GM23338 (cell line): ENCODE measurements around the gene KLC4. TPM values are rescaled to one million over a fixed set of nuclear protein-coding genes. Genes with fewer than 3 reads are reported as not detected.

Experiments used
- ATAC-seq: fragments of 200-7000 bp; cut with Tn5 transposase; 3 replicates; pipeline ENCODE4 v1.9.1; 2020
- DNase-seq: peaks from one replicate; pipeline ENCODE4 v3.0.0-alpha.2; 2015; ENCODE audit warnings: low spot score
- H2AFZ ChIP-seq: fragments of 200-600 bp; sonication (generic); 2 replicates; pipeline ENCODE4 v1.8.0; 2016; ENCODE audit warnings: antibody characterized with exemption, mild to moderate bottlenecking, moderate library complexity
- H3F3A ChIP-seq: fragments of 200-600 bp; sonication (generic); replicated peaks from 2 replicates; pipeline ENCODE4 v1.8.0; 2017; ENCODE audit warnings: antibody characterized with exemption, mixed run types, low read depth
- H3K27ac ChIP-seq: fragments of 200-600 bp; sonication (generic); 2 replicates; pipeline ENCODE4 v1.6.1; 2016; ENCODE audit warnings: low read depth
- H3K27me3 ChIP-seq: fragments of 200-600 bp; sonication (generic); 2 replicates; pipeline ENCODE4 v1.8.0; 2016; ENCODE audit warnings: mild to moderate bottlenecking, mixed run types, moderate library complexity; ENCODE audit not compliant: insufficient read depth
- H3K36me3 ChIP-seq: fragments of 200-600 bp; sonication (generic); 2 replicates; pipeline ENCODE4 v1.8.0; 2016; ENCODE audit warnings: mild to moderate bottlenecking; ENCODE audit not compliant: insufficient read depth
- H3K4me1 ChIP-seq: fragments of 200-600 bp; sonication (generic); 2 replicates; pipeline ENCODE4 v1.8.0; 2016; ENCODE audit warnings: mild to moderate bottlenecking, moderate library complexity; ENCODE audit not compliant: insufficient read depth
- H3K4me2 ChIP-seq: fragments of 200-600 bp; sonication (generic); 2 replicates; pipeline ENCODE4 v1.7.1; 2017; ENCODE audit warnings: mixed run types
- H3K4me3 ChIP-seq: fragments of 200-600 bp; sonication (generic); 2 replicates; pipeline ENCODE4 v1.6.1; 2016; ENCODE audit warnings: mixed run types
- H3K79me2 ChIP-seq: fragments of 200-600 bp; sonication (generic); replicated peaks from 2 replicates; pipeline ENCODE4 v1.8.0; 2017; ENCODE audit warnings: mild to moderate bottlenecking; ENCODE audit not compliant: insufficient read depth
- H3K9me2 ChIP-seq: fragments of 200-600 bp; sonication (generic); 2 replicates; pipeline ENCODE4 v1.8.0; 2017; ENCODE audit not compliant: insufficient read depth
- H4K20me1 ChIP-seq: fragments of 200-600 bp; sonication (generic); replicated peaks from 2 replicates; pipeline ENCODE4 v1.8.0; 2017; ENCODE audit warnings: mild to moderate bottlenecking; ENCODE audit not compliant: insufficient read depth
- H3K27ac Mint-ChIP-seq: 2 replicates; pipeline ENCODE4 v1.8.0; 2020; ENCODE audit warnings: inconsistent platforms, mild to moderate bottlenecking, moderate library complexity, mixed read lengths
- H3K27me3 Mint-ChIP-seq: 3 replicates; pipeline ENCODE4 v1.8.0; 2022; ENCODE audit warnings: low read depth, mild to moderate bottlenecking, moderate library complexity, mixed read lengths, inconsistent platforms; ENCODE audit not compliant: insufficient read depth, poor library complexity
- H3K36me3 Mint-ChIP-seq: 3 replicates; pipeline ENCODE4 v1.8.0; 2021; ENCODE audit warnings: low read depth, mild to moderate bottlenecking, inconsistent platforms, moderate library complexity, mixed read lengths
- H3K4me1 Mint-ChIP-seq: 3 replicates; pipeline ENCODE4 v1.8.0; 2020; ENCODE audit warnings: mild to moderate bottlenecking, inconsistent platforms, mixed read lengths
- H3K4me3 Mint-ChIP-seq: 3 replicates; pipeline ENCODE4 v1.8.0; 2021; ENCODE audit warnings: moderate library complexity, mild to moderate bottlenecking, inconsistent platforms, mixed read lengths
- H3K9me3 Mint-ChIP-seq: 3 replicates; pipeline ENCODE4 v1.8.0; 2020; ENCODE audit warnings: moderate library complexity, mild to moderate bottlenecking, inconsistent platforms, mixed read lengths
- CREB1 ChIP-seq: fragments of 250-450 bp; sonication (Bioruptor Pico); IDR thresholded peaks from 2 replicates; pipeline ENCODE4 v1.5.0; 2020; ENCODE audit warnings: low read depth, mild to moderate bottlenecking, moderate library complexity
- EZH2 ChIP-seq: fragments of 200-600 bp; sonication (generic); IDR thresholded peaks from one replicate; pipeline ENCODE4 v1.8.0; 2017; ENCODE audit warnings: antibody characterized with exemption, mild to moderate bottlenecking, low read depth; ENCODE audit not compliant: unreplicated experiment
- EZH2phosphoT487 ChIP-seq: fragments of 200-600 bp; sonication (generic); IDR thresholded peaks from one replicate; pipeline ENCODE4 v1.8.1; 2018; ENCODE audit warnings: antibody characterized with exemption; ENCODE audit not compliant: unreplicated experiment
- JUNB ChIP-seq: IDR thresholded peaks from one replicate; pipeline ENCODE4 v1.6.1; 2016; ENCODE audit warnings: antibody characterized with exemption; ENCODE audit not compliant: unreplicated experiment
- NANOG ChIP-seq: IDR thresholded peaks from 2 replicates; pipeline ENCODE4 v1.6.1; 2016; ENCODE audit warnings: antibody characterized with exemption, borderline replicate concordance
- POLR2AphosphoS5 ChIP-seq: IDR thresholded peaks from 2 replicates; pipeline ENCODE4 v1.6.1; 2016; ENCODE audit warnings: antibody characterized with exemption, low read depth
- STAT1 ChIP-seq: IDR thresholded peaks from one replicate; pipeline ENCODE4 v1.6.1; 2016; ENCODE audit warnings: antibody characterized with exemption; ENCODE audit not compliant: unreplicated experiment
- ZNF114 ChIP-seq: fragments of 250-450 bp; sonication (Bioruptor Pico); IDR thresholded peaks from 2 replicates; pipeline ENCODE4 v1.5.0; 2020; ENCODE audit warnings: mild to moderate bottlenecking, moderate library complexity
- ZNF331 ChIP-seq: fragments of 250-450 bp; sonication (Bioruptor Pico); IDR thresholded peaks from 2 replicates; pipeline ENCODE4 v1.5.0; 2020; ENCODE audit warnings: low read depth, mild to moderate bottlenecking, moderate library complexity
- polyA plus RNA-seq: library from polyadenylated mRNA; unstranded; fragments of >200 nt; fragmentation: Nextera tagmentation; extraction: Ambion mirVana; gene quantifications from 2 replicates; pipeline ENCODE4 v1.2.1, GENCODE V29; 2016
- total RNA-seq: library from RNA; depleted of rRNA; stranded (reverse); fragments of >200 nt; shearing (Covaris generic); gene quantifications from 2 replicates; pipeline ENCODE4 v1.2.3, GENCODE V29; 2014
- TF ChIP-seq, protein P1 (sequence below), 2 experiments: fragments of 200-600 bp in 1 of 2; sonication (generic) in 1 of 2; conservative IDR thresholded peaks; 2 replicates each; pipeline versions ENCODE4 v1.5.1 to v1.6.1; 2016 to 2017; ENCODE audit warnings: antibody characterized with exemption in 2 of 2, low read depth in 2 of 2, mild to moderate bottlenecking in 2 of 2, moderate library complexity in 1 of 2
- TF ChIP-seq, protein P2 (sequence below): IDR thresholded peaks from one replicate; pipeline ENCODE4 v1.6.1; 2018; ENCODE audit warnings: antibody characterized with exemption; ENCODE audit not compliant: unreplicated experiment
- TF ChIP-seq, protein P3 (sequence below): fragments of 250-450 bp; sonication (Bioruptor Pico); IDR thresholded peaks from 2 replicates; pipeline ENCODE4 v1.5.0; 2020; ENCODE audit warnings: mild to moderate bottlenecking, moderate library complexity
- TF ChIP-seq, protein P4 (sequence below): IDR thresholded peaks from 2 replicates; pipeline ENCODE4 v1.6.1; 2016; ENCODE audit warnings: antibody characterized with exemption

Gene KLC4
- total and polyA plus RNA-seq, 2 experiments from 2014 or later: 14.9 to 17.4 TPM

DNA sequence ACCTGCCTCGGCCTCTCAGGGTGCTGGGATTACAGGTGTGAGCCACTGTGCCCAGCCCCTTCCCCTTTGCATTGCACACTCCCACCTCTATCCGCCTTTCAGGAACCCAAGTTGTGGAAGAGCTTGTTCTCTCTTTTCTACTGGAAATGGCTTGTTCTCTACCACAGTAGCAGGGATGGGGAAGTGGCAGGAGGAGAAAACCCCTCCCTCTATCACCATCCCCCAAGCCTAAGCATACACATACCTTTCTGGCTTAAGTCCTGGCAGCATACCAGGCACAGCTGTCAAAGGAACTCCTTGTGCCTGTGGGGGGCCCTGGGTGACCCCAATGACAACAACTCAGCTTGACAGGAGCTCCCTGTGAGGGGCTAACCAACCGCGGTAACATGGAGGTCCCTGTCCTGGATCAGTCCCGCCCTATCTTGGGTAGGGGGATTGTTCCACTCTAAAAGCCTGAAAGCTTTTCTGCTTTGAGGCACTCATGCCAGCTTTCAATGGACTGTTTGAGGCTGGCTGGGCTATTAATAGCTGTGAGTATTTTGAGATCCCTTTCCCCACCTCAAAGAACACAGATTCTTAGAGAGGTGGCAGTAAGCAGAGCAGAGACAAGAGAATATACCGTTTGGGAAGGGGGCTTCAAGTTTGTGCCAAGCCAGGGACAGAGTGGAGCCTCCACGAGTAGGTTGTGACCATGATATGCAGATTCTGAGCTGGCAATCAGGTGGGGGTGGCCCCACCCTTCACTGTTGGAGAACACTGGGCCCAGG lies 43.1 kb upstream of the KLC4 start:
- no peak overlapping the region for H3K27ac ChIP-seq
- peaks cover 16% of the 10 kb centered on the region; the same call in 1 of the 2 replicates for H3K36me3 ChIP-seq
- ATAC-seq: no peak

More for the DNA sequence above, 43.1 kb upstream of the KLC4 start:
- H3K27ac Mint-ChIP-seq: peak overlapping the region; percentile 61
- H3K36me3 Mint-ChIP-seq: peaks cover 59% of the 10 kb centered on the region
- H3K4me2 ChIP-seq: no peak overlapping the region
- peaks cover 23% of the 10 kb centered on the region for H3K4me1 ChIP-seq
- H3K4me3 ChIP-seq: no peak overlapping the region
- no peak for TF ChIP-seq JUNB
- TF ChIP-seq STAT1: no peak
- TF ChIP-seq, protein P1, sequence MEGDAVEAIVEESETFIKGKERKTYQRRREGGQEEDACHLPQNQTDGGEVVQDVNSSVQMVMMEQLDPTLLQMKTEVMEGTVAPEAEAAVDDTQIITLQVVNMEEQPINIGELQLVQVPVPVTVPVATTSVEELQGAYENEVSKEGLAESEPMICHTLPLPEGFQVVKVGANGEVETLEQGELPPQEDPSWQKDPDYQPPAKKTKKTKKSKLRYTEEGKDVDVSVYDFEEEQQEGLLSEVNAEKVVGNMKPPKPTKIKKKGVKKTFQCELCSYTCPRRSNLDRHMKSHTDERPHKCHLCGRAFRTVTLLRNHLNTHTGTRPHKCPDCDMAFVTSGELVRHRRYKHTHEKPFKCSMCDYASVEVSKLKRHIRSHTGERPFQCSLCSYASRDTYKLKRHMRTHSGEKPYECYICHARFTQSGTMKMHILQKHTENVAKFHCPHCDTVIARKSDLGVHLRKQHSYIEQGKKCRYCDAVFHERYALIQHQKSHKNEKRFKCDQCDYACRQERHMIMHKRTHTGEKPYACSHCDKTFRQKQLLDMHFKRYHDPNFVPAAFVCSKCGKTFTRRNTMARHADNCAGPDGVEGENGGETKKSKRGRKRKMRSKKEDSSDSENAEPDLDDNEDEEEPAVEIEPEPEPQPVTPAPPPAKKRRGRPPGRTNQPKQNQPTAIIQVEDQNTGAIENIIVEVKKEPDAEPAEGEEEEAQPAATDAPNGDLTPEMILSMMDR (conservative IDR thresholded peaks at IDR 0.05; ENCODE audit: low read depth in 2 of 2): no peak
- TF ChIP-seq NANOG: no peak
- TF ChIP-seq, protein P2, sequence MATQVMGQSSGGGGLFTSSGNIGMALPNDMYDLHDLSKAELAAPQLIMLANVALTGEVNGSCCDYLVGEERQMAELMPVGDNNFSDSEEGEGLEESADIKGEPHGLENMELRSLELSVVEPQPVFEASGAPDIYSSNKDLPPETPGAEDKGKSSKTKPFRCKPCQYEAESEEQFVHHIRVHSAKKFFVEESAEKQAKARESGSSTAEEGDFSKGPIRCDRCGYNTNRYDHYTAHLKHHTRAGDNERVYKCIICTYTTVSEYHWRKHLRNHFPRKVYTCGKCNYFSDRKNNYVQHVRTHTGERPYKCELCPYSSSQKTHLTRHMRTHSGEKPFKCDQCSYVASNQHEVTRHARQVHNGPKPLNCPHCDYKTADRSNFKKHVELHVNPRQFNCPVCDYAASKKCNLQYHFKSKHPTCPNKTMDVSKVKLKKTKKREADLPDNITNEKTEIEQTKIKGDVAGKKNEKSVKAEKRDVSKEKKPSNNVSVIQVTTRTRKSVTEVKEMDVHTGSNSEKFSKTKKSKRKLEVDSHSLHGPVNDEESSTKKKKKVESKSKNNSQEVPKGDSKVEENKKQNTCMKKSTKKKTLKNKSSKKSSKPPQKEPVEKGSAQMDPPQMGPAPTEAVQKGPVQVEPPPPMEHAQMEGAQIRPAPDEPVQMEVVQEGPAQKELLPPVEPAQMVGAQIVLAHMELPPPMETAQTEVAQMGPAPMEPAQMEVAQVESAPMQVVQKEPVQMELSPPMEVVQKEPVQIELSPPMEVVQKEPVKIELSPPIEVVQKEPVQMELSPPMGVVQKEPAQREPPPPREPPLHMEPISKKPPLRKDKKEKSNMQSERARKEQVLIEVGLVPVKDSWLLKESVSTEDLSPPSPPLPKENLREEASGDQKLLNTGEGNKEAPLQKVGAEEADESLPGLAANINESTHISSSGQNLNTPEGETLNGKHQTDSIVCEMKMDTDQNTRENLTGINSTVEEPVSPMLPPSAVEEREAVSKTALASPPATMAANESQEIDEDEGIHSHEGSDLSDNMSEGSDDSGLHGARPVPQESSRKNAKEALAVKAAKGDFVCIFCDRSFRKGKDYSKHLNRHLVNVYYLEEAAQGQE: no peak
- TF ChIP-seq ZNF331 (CRISPR knock-in tag): no peak
- no peak for TF ChIP-seq EZH2phosphoT487
- TF ChIP-seq EZH2: no peak
- no peak for TF ChIP-seq ZNF114 (CRISPR knock-in tag)
- no peak for TF ChIP-seq CREB1 (CRISPR knock-in tag)
- TF ChIP-seq POLR2AphosphoS5: no peak
- TF ChIP-seq, protein P3, sequence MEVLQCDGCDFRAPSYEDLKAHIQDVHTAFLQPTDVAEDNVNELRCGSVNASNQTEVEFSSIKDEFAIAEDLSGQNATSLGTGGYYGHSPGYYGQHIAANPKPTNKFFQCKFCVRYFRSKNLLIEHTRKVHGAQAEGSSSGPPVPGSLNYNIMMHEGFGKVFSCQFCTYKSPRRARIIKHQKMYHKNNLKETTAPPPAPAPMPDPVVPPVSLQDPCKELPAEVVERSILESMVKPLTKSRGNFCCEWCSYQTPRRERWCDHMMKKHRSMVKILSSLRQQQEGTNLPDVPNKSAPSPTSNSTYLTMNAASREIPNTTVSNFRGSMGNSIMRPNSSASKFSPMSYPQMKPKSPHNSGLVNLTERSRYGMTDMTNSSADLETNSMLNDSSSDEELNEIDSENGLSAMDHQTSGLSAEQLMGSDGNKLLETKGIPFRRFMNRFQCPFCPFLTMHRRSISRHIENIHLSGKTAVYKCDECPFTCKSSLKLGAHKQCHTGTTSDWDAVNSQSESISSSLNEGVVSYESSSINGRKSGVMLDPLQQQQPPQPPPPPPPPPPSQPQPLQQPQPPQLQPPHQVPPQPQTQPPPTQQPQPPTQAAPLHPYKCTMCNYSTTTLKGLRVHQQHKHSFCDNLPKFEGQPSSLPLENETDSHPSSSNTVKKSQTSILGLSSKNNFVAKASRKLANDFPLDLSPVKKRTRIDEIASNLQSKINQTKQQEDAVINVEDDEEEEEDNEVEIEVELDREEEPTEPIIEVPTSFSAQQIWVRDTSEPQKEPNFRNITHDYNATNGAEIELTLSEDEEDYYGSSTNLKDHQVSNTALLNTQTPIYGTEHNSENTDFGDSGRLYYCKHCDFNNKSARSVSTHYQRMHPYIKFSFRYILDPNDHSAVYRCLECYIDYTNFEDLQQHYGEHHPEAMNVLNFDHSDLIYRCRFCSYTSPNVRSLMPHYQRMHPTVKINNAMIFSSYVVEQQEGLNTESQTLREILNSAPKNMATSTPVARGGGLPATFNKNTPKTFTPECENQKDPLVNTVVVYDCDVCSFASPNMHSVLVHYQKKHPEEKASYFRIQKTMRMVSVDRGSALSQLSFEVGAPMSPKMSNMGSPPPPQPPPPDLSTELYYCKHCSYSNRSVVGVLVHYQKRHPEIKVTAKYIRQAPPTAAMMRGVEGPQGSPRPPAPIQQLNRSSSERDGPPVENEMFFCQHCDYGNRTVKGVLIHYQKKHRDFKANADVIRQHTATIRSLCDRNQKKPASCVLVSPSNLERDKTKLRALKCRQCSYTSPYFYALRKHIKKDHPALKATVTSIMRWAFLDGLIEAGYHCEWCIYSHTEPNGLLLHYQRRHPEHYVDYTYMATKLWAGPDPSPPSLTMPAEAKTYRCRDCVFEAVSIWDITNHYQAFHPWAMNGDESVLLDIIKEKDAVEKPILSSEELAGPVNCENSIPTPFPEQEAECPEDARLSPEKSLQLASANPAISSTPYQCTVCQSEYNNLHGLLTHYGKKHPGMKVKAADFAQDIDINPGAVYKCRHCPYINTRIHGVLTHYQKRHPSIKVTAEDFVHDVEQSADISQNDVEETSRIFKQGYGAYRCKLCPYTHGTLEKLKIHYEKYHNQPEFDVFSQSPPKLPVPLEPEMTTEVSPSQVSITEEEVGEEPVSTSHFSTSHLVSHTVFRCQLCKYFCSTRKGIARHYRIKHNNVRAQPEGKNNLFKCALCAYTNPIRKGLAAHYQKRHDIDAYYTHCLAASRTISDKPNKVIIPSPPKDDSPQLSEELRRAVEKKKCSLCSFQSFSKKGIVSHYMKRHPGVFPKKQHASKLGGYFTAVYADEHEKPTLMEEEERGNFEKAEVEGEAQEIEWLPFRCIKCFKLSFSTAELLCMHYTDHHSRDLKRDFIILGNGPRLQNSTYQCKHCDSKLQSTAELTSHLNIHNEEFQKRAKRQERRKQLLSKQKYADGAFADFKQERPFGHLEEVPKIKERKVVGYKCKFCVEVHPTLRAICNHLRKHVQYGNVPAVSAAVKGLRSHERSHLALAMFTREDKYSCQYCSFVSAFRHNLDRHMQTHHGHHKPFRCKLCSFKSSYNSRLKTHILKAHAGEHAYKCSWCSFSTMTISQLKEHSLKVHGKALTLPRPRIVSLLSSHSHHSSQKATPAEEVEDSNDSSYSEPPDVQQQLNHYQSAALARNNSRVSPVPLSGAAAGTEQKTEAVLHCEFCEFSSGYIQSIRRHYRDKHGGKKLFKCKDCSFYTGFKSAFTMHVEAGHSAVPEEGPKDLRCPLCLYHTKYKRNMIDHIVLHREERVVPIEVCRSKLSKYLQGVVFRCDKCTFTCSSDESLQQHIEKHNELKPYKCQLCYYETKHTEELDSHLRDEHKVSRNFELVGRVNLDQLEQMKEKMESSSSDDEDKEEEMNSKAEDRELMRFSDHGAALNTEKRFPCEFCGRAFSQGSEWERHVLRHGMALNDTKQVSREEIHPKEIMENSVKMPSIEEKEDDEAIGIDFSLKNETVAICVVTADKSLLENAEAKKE: no peak
- TF ChIP-seq, protein P4, sequence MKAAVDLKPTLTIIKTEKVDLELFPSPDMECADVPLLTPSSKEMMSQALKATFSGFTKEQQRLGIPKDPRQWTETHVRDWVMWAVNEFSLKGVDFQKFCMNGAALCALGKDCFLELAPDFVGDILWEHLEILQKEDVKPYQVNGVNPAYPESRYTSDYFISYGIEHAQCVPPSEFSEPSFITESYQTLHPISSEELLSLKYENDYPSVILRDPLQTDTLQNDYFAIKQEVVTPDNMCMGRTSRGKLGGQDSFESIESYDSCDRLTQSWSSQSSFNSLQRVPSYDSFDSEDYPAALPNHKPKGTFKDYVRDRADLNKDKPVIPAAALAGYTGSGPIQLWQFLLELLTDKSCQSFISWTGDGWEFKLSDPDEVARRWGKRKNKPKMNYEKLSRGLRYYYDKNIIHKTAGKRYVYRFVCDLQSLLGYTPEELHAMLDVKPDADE: no peak
- peaks cover 22% of the 10 kb centered on the region; the same call in 1 of the 2 replicates for H3F3A ChIP-seq
- peaks cover 39% of the 10 kb centered on the region for H3K4me1 Mint-ChIP-seq
- H2AFZ ChIP-seq: no peak overlapping the region
- H3K4me3 Mint-ChIP-seq: peak overlapping the region; percentile 53
- no peaks in the 10 kb centered on the region for H3K27me3 ChIP-seq
- H3K9me3 Mint-ChIP-seq: no peaks in the 10 kb centered on the region
- H3K9me2 ChIP-seq: no peaks in the 10 kb centered on the region
- peaks cover 15% of the 10 kb centered on the region for H4K20me1 ChIP-seq
- DNase-seq: no peak
- peaks cover 45% of the 10 kb centered on the region for H3K79me2 ChIP-seq
- H3K27me3 Mint-ChIP-seq: peaks cover 22% of the 10 kb centered on the region
